Measurements from ENCODE around the gene INS. TPM values are rescaled to one million over a fixed set of nuclear protein-coding genes. Genes with fewer than 3 reads are reported as not detected.

Gene INS
- total RNA-seq, 1 donor from 2014 or later = not detected

DNA sequence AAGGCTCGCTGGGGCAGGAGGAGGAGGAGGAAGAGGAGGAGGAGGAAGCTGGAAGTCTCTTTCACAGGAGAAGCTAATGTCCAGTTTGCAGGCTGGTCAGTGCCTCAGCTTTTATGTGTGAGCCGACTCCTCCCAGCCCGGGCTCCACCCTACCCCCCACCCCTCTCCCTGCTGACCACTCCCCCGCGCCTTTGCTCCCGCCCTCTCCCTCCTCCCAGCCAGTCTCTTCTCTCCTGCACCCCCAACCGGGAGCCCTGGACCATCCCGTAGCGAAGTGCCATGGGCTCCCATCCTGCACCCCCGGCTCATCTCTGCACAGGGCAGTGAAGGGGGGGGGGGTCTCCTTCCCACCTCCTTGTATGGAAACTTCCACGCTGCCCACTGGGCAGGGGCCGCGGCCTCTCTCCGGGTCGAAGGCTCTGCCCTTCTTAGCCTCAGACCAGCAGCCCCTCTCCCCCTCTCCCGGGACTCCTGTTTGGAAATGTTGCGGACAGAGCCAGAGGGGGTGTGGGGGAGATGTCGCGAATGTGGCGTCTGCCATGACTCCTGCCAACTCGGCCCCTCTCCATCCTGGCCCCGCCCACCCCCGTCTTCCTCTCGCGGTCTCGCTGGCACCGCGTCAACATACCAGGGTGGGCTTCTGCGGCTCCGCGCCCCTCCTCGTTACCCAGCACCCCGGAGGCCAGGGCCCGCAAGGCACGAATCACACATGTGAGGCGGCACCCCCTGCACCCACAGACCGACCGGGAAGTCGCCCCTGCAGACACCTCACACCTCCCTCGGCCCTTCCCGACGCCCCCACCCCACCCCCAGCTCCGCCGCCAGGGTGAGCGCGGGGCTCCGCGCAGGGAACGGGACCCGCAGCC lies 23.6 kb downstream of the INS start:
- Histone ChIP-seq H3K36me3 (ENCODE audit: insufficient read depth, low read length) (no peaks in the 10 kb centered on the region), H3K9me3 (ENCODE audit: insufficient read depth, low read depth, low read length) (no peaks in the 10 kb centered on the region), H3K27me3 (ENCODE audit: insufficient read depth, low read length) (peaks cover 34% of the 10 kb centered on the region), H3K4me3 (ENCODE audit: insufficient read depth, low read depth, low read length) (peak overlapping the region; percentile 10), H3K9ac (ENCODE audit: low read length) (no peak overlapping the region), H3K4me2 (ENCODE audit: low read length) (peak overlapping the region; percentile 79), H2AFZ (ENCODE audit: low read depth, low read length) (peak overlapping the region; percentile 47), H3K4me1 (ENCODE audit: insufficient read depth, low read length) (no peaks in the 10 kb centered on the region), H4K20me1 (ENCODE audit: insufficient read depth, low read length) (peaks cover 8% of the 10 kb centered on the region), H3K27ac (ENCODE audit: low read depth, low read length) (no peak overlapping the region), H3K79me2 (ENCODE audit: insufficient read depth, low read length) (no peaks in the 10 kb centered on the region)
- no peak for TF ChIP-seq CTCF (IDR thresholded peaks at IDR 0.05; ENCODE audit: insufficient read depth, low read depth, low read length)
- peak; percentile 50 for TF ChIP-seq EZH2 (IDR thresholded peaks at IDR 0.05; ENCODE audit: insufficient read depth, low read length)
- H3K27ac Mint-ChIP-seq (ENCODE audit: unreplicated experiment) = peak overlapping the region; percentile 34
- H3K9me3 Mint-ChIP-seq (ENCODE audit: unreplicated experiment) = no peaks in the 10 kb centered on the region
- H3K4me3 Mint-ChIP-seq (ENCODE audit: unreplicated experiment) = peak overlapping the region; percentile 80
- no peak for FAIRE-seq
- no peaks in the 10 kb centered on the region for H3K36me3 Mint-ChIP-seq (ENCODE audit: low read depth, unreplicated experiment)
- H3K27me3 Mint-ChIP-seq (ENCODE audit: low read depth, unreplicated experiment) = peaks cover 30% of the 10 kb centered on the region
- peak; percentile 18 for DNase-seq (ENCODE audit: low read depth)
- H3K4me1 Mint-ChIP-seq (ENCODE audit: low read depth, unreplicated experiment) = no peaks in the 10 kb centered on the region

GRCh38 chr11:2136952-2137201 lies 24.1 kb downstream of the INS start:
- no peaks in the 10 kb centered on the region for H3K36me3 ChIP-seq (ENCODE audit: insufficient read depth, low read length)
- Mint-ChIP-seq H3K36me3 (ENCODE audit: low read depth, unreplicated experiment) (no peaks in the 10 kb centered on the region), H3K4me3 (ENCODE audit: unreplicated experiment) (no peak overlapping the region), H3K27me3 (ENCODE audit: low read depth, unreplicated experiment) (peaks cover 28% of the 10 kb centered on the region), H3K9me3 (ENCODE audit: unreplicated experiment) (no peaks in the 10 kb centered on the region), H3K27ac (ENCODE audit: unreplicated experiment) (no peak overlapping the region), H3K4me1 (ENCODE audit: low read depth, unreplicated experiment) (no peaks in the 10 kb centered on the region)
- H3K79me2 ChIP-seq (ENCODE audit: insufficient read depth, low read length) = no peaks in the 10 kb centered on the region
- TF ChIP-seq CTCF (IDR thresholded peaks at IDR 0.05; ENCODE audit: insufficient read depth, low read depth, low read length) = no peak
- TF ChIP-seq EZH2 (IDR thresholded peaks at IDR 0.05; ENCODE audit: insufficient read depth, low read length) = no peak
- no peak overlapping the region for H3K9ac ChIP-seq (ENCODE audit: low read length)
- FAIRE-seq (no peak), DNase-seq (ENCODE audit: low read depth) (no peak)
- H3K4me1 ChIP-seq (ENCODE audit: insufficient read depth, low read length) = no peaks in the 10 kb centered on the region
- no peak overlapping the region for H3K27ac ChIP-seq (ENCODE audit: low read depth, low read length)
- no peaks in the 10 kb centered on the region for H3K9me3 ChIP-seq (ENCODE audit: insufficient read depth, low read depth, low read length)
- H3K4me2 ChIP-seq (ENCODE audit: low read length) = peak overlapping the region; percentile 79
- H3K4me3 ChIP-seq (ENCODE audit: insufficient read depth, low read depth, low read length) = no peak overlapping the region
- peaks cover 4% of the 10 kb centered on the region for H4K20me1 ChIP-seq (ENCODE audit: insufficient read depth, low read length)
- H2AFZ ChIP-seq (ENCODE audit: low read depth, low read length) = peak overlapping the region; percentile 47
- H3K27me3 ChIP-seq (ENCODE audit: insufficient read depth, low read length) = peaks cover 28% of the 10 kb centered on the region
